ENCODE data around the gene DESI2.

- TF ChIP-seq CTCF (IDR thresholded peaks at IDR 0.05; ENCODE audit: low read length): no peak
- no peak for TF ChIP-seq EZH2 (optimal IDR thresholded peaks at IDR 0.05; ENCODE audit: low read depth, low read length)
- TF ChIP-seq EZH2phosphoT487 (IDR thresholded peaks at IDR 0.05; ENCODE audit: low read length): no peak
Observed at GRCh38 chr1:244634546-244634945, 18.4 kb upstream of the DESI2 start.
